Lung (tissue), 12 donors: ENCODE measurements around the gene AUP1. TPM values are rescaled to one million over a fixed set of nuclear protein-coding genes. Genes with fewer than 3 reads are reported as not detected.

Experiments used
- ATAC-seq: fragments of 200-7000 bp; cut with Tn5 transposase; one replicate; pipeline ENCODE4 v1.9.1; 2020; ENCODE audit warnings: moderate number of reproducible peaks; ENCODE audit not compliant: insufficient read depth, low FRiP score
- DNase-seq, 3 donors: peaks; one replicate each; pipeline ENCODE4 v3.0.0-alpha.2; 2013 to 2017
- H3K27ac ChIP-seq, 2 donors: one replicate each; pipeline ENCODE4 v1.5.1; 2013; ENCODE audit warnings: mild to moderate bottlenecking in 2 of 2, moderate library complexity in 2 of 2, control low read depth in 1 of 2, inconsistent platforms in 1 of 2, low read depth in 1 of 2, low read length in 1 of 2
- H3K27me3 ChIP-seq, 3 donors: one replicate each; pipeline ENCODE4 v1.5.1; 2013; ENCODE audit warnings: low read length in 2 of 3; ENCODE audit not compliant: control insufficient read depth in 3 of 3, insufficient read depth in 3 of 3
- H3K36me3 ChIP-seq, 4 donors: one replicate each; pipeline ENCODE4 v1.5.1; 2013; ENCODE audit warnings: low read length in 4 of 4, mild to moderate bottlenecking in 1 of 4, moderate library complexity in 1 of 4; ENCODE audit not compliant: control insufficient read depth in 4 of 4, insufficient read depth in 4 of 4
- H3K4me1 ChIP-seq, 5 donors: one replicate each; pipeline ENCODE4 v1.5.1; 2013; ENCODE audit warnings: low read length in 5 of 5, mild to moderate bottlenecking in 2 of 5, moderate library complexity in 1 of 5; ENCODE audit not compliant: control insufficient read depth in 5 of 5, insufficient read depth in 5 of 5
- H3K4me3 ChIP-seq: one replicate; pipeline ENCODE4 v1.5.1; 2013; ENCODE audit warnings: mild to moderate bottlenecking, control low read depth, moderate library complexity
- H3K9ac ChIP-seq, 2 donors: one replicate each; pipeline ENCODE4 v1.5.1; 2013; ENCODE audit warnings: low read length in 2 of 2, control low read depth in 1 of 2; ENCODE audit not compliant: insufficient read depth in 1 of 2
- H3K9me3 ChIP-seq, 4 donors: one replicate each; pipeline ENCODE4 v1.5.1; 2013; ENCODE audit warnings: low read length in 3 of 4, mild to moderate bottlenecking in 1 of 4, moderate library complexity in 1 of 4; ENCODE audit not compliant: control insufficient read depth in 4 of 4, insufficient read depth in 3 of 4
- CTCF ChIP-seq: IDR thresholded peaks from 2 replicates; pipeline ENCODE4 v1.5.1; 2012; ENCODE audit warnings: mild to moderate bottlenecking; ENCODE audit errors: control extremely low read depth, extremely low read depth
- WGBS, 2 donors: extraction: QIAGEN DNeasy Blood & Tissue Kit; methylation state at CpG; one replicate each; pipeline ENCODE4 v1.1.7; 2013; 5-methylcytosine and 5-hydroxymethylcytosine counted together
- polyA plus RNA-seq, 2 donors: library from polyadenylated mRNA; stranded (reverse); fragments of 200-250 nt; gene quantifications; one replicate each; pipeline ENCODE4 v1.2.1, GENCODE V29; 2013
- total RNA-seq, 2 donors: library from RNA; depleted of rRNA in 1 of 2; stranded (reverse); fragments of >200 nt in 1 of 2; gene quantifications; one replicate each; pipeline ENCODE4 v1.2.1, GENCODE V29; 2014 to 2021
- donor health status: control.
- donor health status: control.
- donor health status: Bipolar disorder and iron deficiency.
- donor health status: healthy.
- donor health status: DM: yes; HTN: yes; CAD: no.

AUP1 gene
- total and polyA plus RNA-seq, 4 donors = 65.6 to 185 (median 129) TPM

GRCh38 chr2:74524005-74524404 is 5.5 kb downstream of the AUP1 start:
- Histone ChIP-seq H3K27me3 (peaks cover 0 to 21% (median 14%) of the 10 kb centered on the region in 3 donors), H3K9me3 (no peaks in the 10 kb centered on the region), H3K4me1 (peaks cover 6 to 11% (median 7%) of the 10 kb centered on the region in 5 donors), H3K36me3 (peaks cover 9 to 23% (median 21%) of the 10 kb centered on the region in 4 donors), H3K4me3 (no peak overlapping the region), H3K9ac (no peak overlapping the region), H3K27ac (no peak overlapping the region)
- ATAC-seq = no peak
- no peak for TF ChIP-seq CTCF
- WGBS, 2 donors = 86 to 96% methylated on average over 9 of the region's 9 CpGs
- no peak for DNase-seq

DNA sequence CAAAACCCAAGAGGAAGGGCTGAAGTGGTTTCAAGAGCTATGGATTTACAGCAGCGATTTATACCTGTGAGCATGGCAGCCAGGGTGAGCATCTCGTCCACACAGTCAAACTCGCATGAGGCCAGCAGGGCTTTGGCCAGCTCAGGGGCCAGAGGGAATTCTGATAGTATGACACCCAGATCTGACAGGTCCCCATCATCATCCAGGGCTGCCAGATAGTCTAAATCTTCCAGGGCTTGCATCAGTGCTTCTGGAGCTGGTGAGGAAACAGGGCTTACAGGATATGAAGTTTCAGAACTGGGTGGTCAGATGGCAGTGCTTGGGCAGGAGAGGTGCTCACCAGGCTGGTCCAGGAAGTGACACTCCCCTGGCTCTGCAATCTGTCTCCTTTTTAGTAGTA is 7.0 kb downstream of the AUP1 start:
- Histone ChIP-seq H3K9ac (no peak overlapping the region), H3K4me1 (no peaks in the 10 kb centered on the region), H3K27ac (no peak overlapping the region), H3K9me3 (no peaks in the 10 kb centered on the region), H3K4me3 (no peak overlapping the region), H3K27me3 (peaks cover 3 to 36% (median 29%) of the 10 kb centered on the region in 3 donors), H3K36me3 (peaks cover 9 to 20% (median 13%) of the 10 kb centered on the region in 4 donors)
- DNase-seq = no peak
- ATAC-seq = no peak
- no peak for TF ChIP-seq CTCF
- 66 to 91% methylated on average over 3 of the region's 3 CpGs for WGBS, 2 donors

DNA sequence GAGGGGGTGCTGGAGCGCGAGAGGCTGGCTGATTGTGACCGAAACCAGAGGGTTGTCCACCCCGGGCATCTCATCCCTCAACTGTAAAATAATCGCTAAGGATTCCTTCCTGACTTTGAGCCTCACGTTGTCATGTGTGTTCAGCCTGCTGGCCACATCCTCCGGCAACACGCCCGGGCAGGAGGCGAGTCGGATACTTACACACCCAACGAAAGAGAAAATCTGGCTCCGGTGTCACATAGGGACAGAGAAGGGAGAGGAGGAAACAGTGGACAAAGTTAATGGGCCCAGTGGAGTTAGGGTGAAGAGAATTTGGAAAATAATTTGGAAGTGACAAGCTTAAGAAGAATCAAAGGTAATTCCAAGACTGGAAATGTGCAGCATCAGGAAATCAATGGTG is 12.9 kb downstream of the AUP1 start:
- Histone ChIP-seq H3K9ac (no peak overlapping the region), H3K4me3 (no peak overlapping the region), H3K36me3 (no peaks in the 10 kb centered on the region), H3K27ac (no peak overlapping the region), H3K9me3 (peaks cover 0 to 14% (median 0%) of the 10 kb centered on the region in 4 donors), H3K27me3 (peaks cover 9 to 76% (median 70%) of the 10 kb centered on the region in 3 donors), H3K4me1 (peaks cover 0 to 21% (median 0%) of the 10 kb centered on the region in 5 donors)
- DNase-seq (no peak), ATAC-seq (no peak)
- no peak for TF ChIP-seq CTCF
- 67 to 68% methylated on average over 13 of the region's 13 CpGs for WGBS, 2 donors
